WTC11 (cell line): ENCODE measurements around the gene PRKAR2A. TPM values are rescaled to one million over a fixed set of nuclear protein-coding genes. Genes with fewer than 3 reads are reported as not detected.

Source experiments
- ATAC-seq: fragments of 200-7000 bp; cut with Tn5 transposase; 2 replicates; pipeline ENCODE4 v1.10.0; 2021; ENCODE audit warnings: mild to moderate bottlenecking, moderate library complexity
- CTCF ChIA-PET: fragments of 300-600 bp; sonication (Branson Sonifier 250); formaldehyde crosslinking; loops from one replicate; lab custom pipeline; 2021; ENCODE audit warnings: antibody characterized with exemption; lab: Charles Lee
- POLR2A ChIA-PET: fragments of 350-600 bp; sonication (Branson Sonifier 250); formaldehyde crosslinking; loops from one replicate; lab custom pipeline; 2021; ENCODE audit warnings: antibody characterized with exemption; lab: Charles Lee
- DNase-seq: peaks from one replicate; pipeline ENCODE4 v3.0.0; 2021; ENCODE audit warnings: low spot score
- H3K27ac Mint-ChIP-seq: 2 replicates; pipeline ENCODE4 v1.8.0; 2021; ENCODE audit warnings: mixed read lengths
- H3K27me3 Mint-ChIP-seq: 2 replicates; pipeline ENCODE4 v1.8.0; 2021; ENCODE audit warnings: low read depth, mild to moderate bottlenecking, moderate library complexity, mixed read lengths
- H3K36me3 Mint-ChIP-seq: 2 replicates; pipeline ENCODE4 v1.8.0; 2021; ENCODE audit warnings: mixed read lengths
- H3K4me1 Mint-ChIP-seq: 2 replicates; pipeline ENCODE4 v1.8.0; 2022; ENCODE audit warnings: mixed read lengths
- H3K4me3 Mint-ChIP-seq: 2 replicates; pipeline ENCODE4 v1.8.0; 2021; ENCODE audit warnings: mild to moderate bottlenecking, moderate library complexity, mixed read lengths
- H3K9me3 Mint-ChIP-seq: 2 replicates; pipeline ENCODE4 v1.8.0; 2021; ENCODE audit warnings: mixed read lengths
- ATF3 ChIP-seq: sonication (generic); formaldehyde crosslinking; conservative IDR thresholded peaks from 2 replicates; pipeline ENCODE4 v1.8.1; 2022; ENCODE audit warnings: mild to moderate bottlenecking, missing genetic modification reagents
- CTCF ChIP-seq: fragments of 200-600 bp; IDR thresholded peaks from 2 replicates; pipeline ENCODE4 v1.8.0; 2022; ENCODE audit warnings: antibody characterized with exemption
- E2F5 ChIP-seq: sonication (generic); formaldehyde crosslinking; IDR thresholded peaks from 2 replicates; pipeline ENCODE4 v1.8.1; 2022; ENCODE audit warnings: mild to moderate bottlenecking, moderate library complexity, missing genetic modification reagents
- ESRRA ChIP-seq: sonication (generic); formaldehyde crosslinking; IDR thresholded peaks from 2 replicates; pipeline ENCODE4 v1.8.1; 2022; ENCODE audit warnings: mild to moderate bottlenecking, missing genetic modification reagents, borderline replicate concordance
- GABPB1 ChIP-seq: sonication (generic); formaldehyde crosslinking; IDR thresholded peaks from 2 replicates; pipeline ENCODE4 v1.8.1; 2023; ENCODE audit warnings: mild to moderate bottlenecking, missing genetic modification reagents
- GTF2I ChIP-seq: fragments of 250-450 bp; sonication (Bioruptor Pico); conservative IDR thresholded peaks from 2 replicates; pipeline ENCODE4 v1.4.0; 2021; ENCODE audit warnings: mild to moderate bottlenecking
- HMGXB4 ChIP-seq: sonication (generic); formaldehyde crosslinking; IDR thresholded peaks from 2 replicates; pipeline ENCODE4 v1.8.1; 2023; ENCODE audit warnings: mild to moderate bottlenecking, moderate library complexity, missing genetic modification reagents
- MAX ChIP-seq: sonication (generic); formaldehyde crosslinking; IDR thresholded peaks from 2 replicates; pipeline ENCODE4 v1.8.0; 2022; ENCODE audit warnings: mild to moderate bottlenecking, missing genetic modification reagents
- USF2 ChIP-seq: sonication (generic); formaldehyde crosslinking; IDR thresholded peaks from 2 replicates; pipeline ENCODE4 v1.8.1; 2023; ENCODE audit warnings: mild to moderate bottlenecking, missing genetic modification reagents, moderate library complexity
- ZMAT4 ChIP-seq: fragments of 250-450 bp; sonication (Bioruptor Pico); IDR thresholded peaks from 2 replicates; pipeline ENCODE4 v1.9.0; 2021; ENCODE audit warnings: mild to moderate bottlenecking
- ZNF121 ChIP-seq: sonication (generic); formaldehyde crosslinking; IDR thresholded peaks from 2 replicates; pipeline ENCODE4 v1.8.0; 2023; ENCODE audit warnings: missing genetic modification reagents
- ZNF138 ChIP-seq: sonication (generic); formaldehyde crosslinking; conservative IDR thresholded peaks from 2 replicates; pipeline ENCODE4 v1.8.1; 2022; ENCODE audit warnings: mild to moderate bottlenecking, moderate library complexity, missing genetic modification reagents
- ZNF219 ChIP-seq: sonication (generic); formaldehyde crosslinking; IDR thresholded peaks from 2 replicates; pipeline ENCODE4 v1.8.0; 2023; ENCODE audit warnings: missing genetic modification reagents, mild to moderate bottlenecking, borderline replicate concordance
- ZNF281 ChIP-seq: sonication (generic); formaldehyde crosslinking; IDR thresholded peaks from 2 replicates; pipeline ENCODE4 v1.8.0; 2023; ENCODE audit warnings: mild to moderate bottlenecking, missing genetic modification reagents
- ZNF396 ChIP-seq: fragments of 250-450 bp; sonication (Bioruptor Pico); IDR thresholded peaks from 2 replicates; pipeline ENCODE4 v1.8.0; 2021; ENCODE audit warnings: mild to moderate bottlenecking, moderate library complexity, borderline replicate concordance
- ZNF425 ChIP-seq: fragments of 250-450 bp; sonication (Bioruptor Pico); conservative IDR thresholded peaks from 2 replicates; pipeline ENCODE4 v1.9.0; 2021; ENCODE audit warnings: mild to moderate bottlenecking
- ZSCAN18 ChIP-seq: fragments of 250-450 bp; sonication (Bioruptor Pico); IDR thresholded peaks from 2 replicates; pipeline ENCODE4 v2.1.2; 2022; ENCODE audit warnings: mild to moderate bottlenecking, moderate library complexity
- total RNA-seq: library from RNA; stranded (reverse); gene quantifications from 3 replicates; pipeline ENCODE4 v1.2.3, GENCODE V29; 2021

The PRKAR2A gene
- total RNA-seq, 1 experiment from 2014 or later: 57.2 TPM

- H3K9me3 Mint-ChIP-seq: no peaks in the 10 kb centered on the region
- H3K27ac Mint-ChIP-seq: no peak overlapping the region
- DNase-seq: peak; percentile 90
- H3K4me3 Mint-ChIP-seq: no peak overlapping the region
- H3K36me3 Mint-ChIP-seq: no peaks in the 10 kb centered on the region
- no peaks in the 10 kb centered on the region; the same call in 1 of the 2 replicates for H3K27me3 Mint-ChIP-seq
- CTCF ChIA-PET: interaction anchor here (0.6 to 2.2 kb wide), 68 partner anchors 10 to 431 kb away, joined by 3 to 26 read pairs (median 4); partner anchors contain the start of genes ARIH2, CCDC51, IP6K2 and KLHDC8B
- H3K4me1 Mint-ChIP-seq: no peaks in the 10 kb centered on the region
- ATAC-seq: peak; percentile 99
- TF ChIP-seq ZNF219 (no peak), ESRRA (CRISPR knock-in tag) (no peak), ZNF425 (CRISPR knock-in tag) (no peak), ZNF396 (CRISPR knock-in tag) (no peak), GTF2I (CRISPR knock-in tag) (no peak), ZMAT4 (CRISPR knock-in tag) (no peak), E2F5 (CRISPR knock-in tag) (no peak), USF2 (CRISPR knock-in tag) (no peak), CTCF (peak; percentile 77), MAX (CRISPR knock-in tag) (peak; percentile 56; the same call in 1 of the 2 replicates), ZNF121 (peak; percentile 76; the same call in 1 of the 2 replicates), HMGXB4 (CRISPR knock-in tag) (peak; percentile 57), GABPB1 (CRISPR knock-in tag) (peak; percentile 22; the same call in 1 of the 2 replicates), ATF3 (no peak), ZNF281 (CRISPR knock-in tag) (no peak), ZSCAN18 (CRISPR knock-in tag) (no peak), ZNF138 (CRISPR knock-in tag) (0 out of 2 replicates have a peak, but pooled peaks have one; percentile 54)
- POLR2A ChIA-PET: interaction anchor here (1.1 to 1.9 kb wide), 3 partner anchors 23 to 178 kb away, joined by 4 to 11 read pairs (median 5); partner anchors contain the start of genes ARIH2 and IP6K2
Observed at GRCh38 chr3:48739955-48740823, 107.5 kb downstream of the PRKAR2A start.
